ENCODE data around the gene SH3GL1. TPM values are rescaled to one million over a fixed set of nuclear protein-coding genes. Genes with fewer than 3 reads are reported as not detected.

SH3GL1 gene
- total RNA-seq, 1 donor: 83.2 TPM

GRCh38 chr19:4416268-4416667 lies 15.9 kb upstream of the SH3GL1 start:
- DNase-seq (ENCODE audit: insufficient read length, low spot score, missing footprints): peak; percentile 69
- no peak overlapping the region for H3K4me3 ChIP-seq (ENCODE audit: insufficient read depth, low read length)
- H3K27me3 ChIP-seq (ENCODE audit: insufficient read depth, low read length): no peaks in the 10 kb centered on the region
- H3K79me2 ChIP-seq (ENCODE audit: insufficient read depth, low read length): peaks cover 26% of the 10 kb centered on the region
- H3K27ac ChIP-seq (ENCODE audit: low read depth, low read length): no peak overlapping the region
- no peak overlapping the region for H2AFZ ChIP-seq (ENCODE audit: low read length)
- H3K4me2 ChIP-seq (ENCODE audit: insufficient read depth, low read length): no peak overlapping the region
- peaks cover 15% of the 10 kb centered on the region for H3K4me1 ChIP-seq (ENCODE audit: insufficient read depth, low read length)
- TF ChIP-seq CTCF (IDR thresholded peaks at IDR 0.05; ENCODE audit: extremely low read depth, low read depth, low read length): no peak
- no peaks in the 10 kb centered on the region for H3K9me3 ChIP-seq (ENCODE audit: low read depth, low read length)
- H4K20me1 ChIP-seq (ENCODE audit: insufficient read depth, low read length): peaks cover 3% of the 10 kb centered on the region
- H3K36me3 ChIP-seq (ENCODE audit: insufficient read depth, low read length): peaks cover 9% of the 10 kb centered on the region

GRCh38 chr19:4415352-4415751 lies 15.0 kb upstream of the SH3GL1 start:
- H3K4me2 ChIP-seq (ENCODE audit: insufficient read depth, low read length): no peak overlapping the region
- H3K4me1 ChIP-seq (ENCODE audit: insufficient read depth, low read length): peaks cover 15% of the 10 kb centered on the region
- DNase-seq (ENCODE audit: insufficient read length, low spot score, missing footprints): peak; percentile 32

GRCh38 chr19:4414800-4415321 lies 14.5 kb upstream of the SH3GL1 start:
- H2AFZ ChIP-seq (ENCODE audit: low read length): no peak overlapping the region
- H3K4me3 ChIP-seq (ENCODE audit: insufficient read depth, low read length): no peak overlapping the region
- no peaks in the 10 kb centered on the region for H3K27me3 ChIP-seq (ENCODE audit: insufficient read depth, low read length)
- peak; percentile 75 for DNase-seq (ENCODE audit: insufficient read length, low spot score, missing footprints)
- H4K20me1 ChIP-seq (ENCODE audit: insufficient read depth, low read length): peaks cover 3% of the 10 kb centered on the region
- peaks cover 4% of the 10 kb centered on the region for H3K36me3 ChIP-seq (ENCODE audit: insufficient read depth, low read length)
- H3K4me2 ChIP-seq (ENCODE audit: insufficient read depth, low read length): no peak overlapping the region
- no peak overlapping the region for H3K27ac ChIP-seq (ENCODE audit: low read depth, low read length)
- peaks cover 15% of the 10 kb centered on the region for H3K4me1 ChIP-seq (ENCODE audit: insufficient read depth, low read length)
- no peak for TF ChIP-seq CTCF (IDR thresholded peaks at IDR 0.05; ENCODE audit: extremely low read depth, low read depth, low read length)
- H3K9me3 ChIP-seq (ENCODE audit: low read depth, low read length): no peaks in the 10 kb centered on the region
- peaks cover 29% of the 10 kb centered on the region for H3K79me2 ChIP-seq (ENCODE audit: insufficient read depth, low read length)

More at GRCh38 chr19:4415352-4415751, 15.0 kb upstream of the SH3GL1 start:
- H4K20me1 ChIP-seq (ENCODE audit: insufficient read depth, low read length): peaks cover 3% of the 10 kb centered on the region
- no peak overlapping the region for H2AFZ ChIP-seq (ENCODE audit: low read length)
- H3K36me3 ChIP-seq (ENCODE audit: insufficient read depth, low read length): peaks cover 4% of the 10 kb centered on the region
- no peaks in the 10 kb centered on the region for H3K9me3 ChIP-seq (ENCODE audit: low read depth, low read length)
- TF ChIP-seq CTCF (IDR thresholded peaks at IDR 0.05; ENCODE audit: extremely low read depth, low read depth, low read length): no peak
- H3K4me3 ChIP-seq (ENCODE audit: insufficient read depth, low read length): no peak overlapping the region
- H3K27ac ChIP-seq (ENCODE audit: low read depth, low read length): no peak overlapping the region
- no peaks in the 10 kb centered on the region for H3K27me3 ChIP-seq (ENCODE audit: insufficient read depth, low read length)
- peaks cover 28% of the 10 kb centered on the region for H3K79me2 ChIP-seq (ENCODE audit: insufficient read depth, low read length)

- no peak for DNase-seq (ENCODE audit: insufficient read length, low spot score, missing footprints)
- no peak for TF ChIP-seq CTCF (IDR thresholded peaks at IDR 0.05; ENCODE audit: extremely low read depth, low read depth, low read length)
- H3K27me3 ChIP-seq (ENCODE audit: insufficient read depth, low read length): no peaks in the 10 kb centered on the region
- no peak overlapping the region for H3K4me2 ChIP-seq (ENCODE audit: insufficient read depth, low read length)
- H3K4me3 ChIP-seq (ENCODE audit: insufficient read depth, low read length): no peak overlapping the region
- H3K9me3 ChIP-seq (ENCODE audit: low read depth, low read length): no peaks in the 10 kb centered on the region
- H2AFZ ChIP-seq (ENCODE audit: low read length): no peak overlapping the region
- H3K27ac ChIP-seq (ENCODE audit: low read depth, low read length): no peak overlapping the region
- H3K4me1 ChIP-seq (ENCODE audit: insufficient read depth, low read length): peaks cover 15% of the 10 kb centered on the region
- peaks cover 6% of the 10 kb centered on the region for H3K36me3 ChIP-seq (ENCODE audit: insufficient read depth, low read length)
- H3K79me2 ChIP-seq (ENCODE audit: insufficient read depth, low read length): peaks cover 34% of the 10 kb centered on the region
- H4K20me1 ChIP-seq (ENCODE audit: insufficient read depth, low read length): peaks cover 3% of the 10 kb centered on the region
Observed at GRCh38 chr19:4414144-4414799, 13.9 kb upstream of the SH3GL1 start.
